ENCODE results near the gene GPR162. TPM values are rescaled to one million over a fixed set of nuclear protein-coding genes. Genes with fewer than 3 reads are reported as not detected.

The GPR162 gene
- total and polyA plus RNA-seq, 10 of the 15 experiments (the other 5 are each of a cell fraction or from before 2014, with no cell fraction given): not detected

DNA sequence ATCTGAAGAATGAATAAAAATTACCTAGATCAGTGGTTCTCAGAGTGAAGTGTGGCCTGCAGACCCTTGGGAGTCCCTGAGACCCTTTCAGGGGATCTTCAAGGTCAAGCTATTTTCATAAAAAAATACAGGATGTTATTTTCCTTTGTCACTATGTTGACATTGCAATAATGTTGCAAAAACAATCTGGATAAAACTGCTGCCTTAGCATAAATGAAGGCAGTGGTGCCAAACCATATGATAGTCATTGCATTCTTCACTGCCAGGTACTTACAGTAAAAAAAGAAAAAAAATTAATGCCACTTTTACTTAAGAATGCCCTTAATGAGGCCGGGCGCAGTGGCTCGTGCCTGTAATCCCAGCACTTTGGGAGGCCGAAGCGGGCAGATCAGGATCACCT lies 34.3 kb upstream of the GPR162 start:
- no peaks in the 10 kb centered on the region for H4K20me1 ChIP-seq (ENCODE audit: control insufficient read depth, insufficient read depth)
- H3K4me1 ChIP-seq (ENCODE audit: control insufficient read depth, insufficient read depth, low read length): peaks cover 8% of the 10 kb centered on the region
- no TSS peak for BruUV-seq (replicated peaks)
- no peak overlapping the region for H3K4me3 ChIP-seq
- FAIRE-seq: no peak
- no peak for ATAC-seq
- RAD21 ChIA-PET (ENCODE audit: unreplicated experiment): interaction anchor here (1.0 kb wide), 1 partner anchor 26 kb away, joined by 4 read pairs; no protein-coding TSS in a partner anchor
- CTCF ChIA-PET: interaction anchor here (0.7 kb wide), 1 partner anchor 25 kb away, joined by 3 read pairs; no protein-coding TSS in a partner anchor
- intact Hi-C loops (cut with micrococcal nuclease; ENCODE audit: unreplicated experiment) (no loop called here), in situ Hi-C loops (cut with MboI) (no loop called here)
- H2AFZ ChIP-seq (ENCODE audit: control insufficient read depth, low read depth, low read length): no peak overlapping the region
- H3K27me3 ChIP-seq (replicated peaks in 1 of 2; ENCODE audit: control insufficient read depth in 2 of 2, insufficient read depth in 2 of 2, low read length in 1 of 2): no peaks in the 10 kb centered on the region
- no peak overlapping the region for H3K4me2 ChIP-seq (ENCODE audit: control insufficient read depth, insufficient read depth)
- H3K9me3 ChIP-seq (replicated peaks; ENCODE audit: control insufficient read depth, insufficient read depth, low read length): no peaks in the 10 kb centered on the region
- no peak for DNase-seq (ENCODE audit: low read depth, low spot score)
- 70% methylated on average over 5 of the region's 5 CpGs for WGBS (ENCODE audit: insufficient coverage, insufficient replicate concordance, low lambda C conversion rate, missing lambda C conversion rate)
- no peak overlapping the region for H3K9ac ChIP-seq (ENCODE audit: control insufficient read depth, insufficient read depth, low read length)
- no peak for TF ChIP-seq SIN3A (IDR thresholded peaks at IDR 0.05; ENCODE audit: low read depth, low read length)
- no peak for TF ChIP-seq ZBTB11 (CRISPR knock-in tag; IDR thresholded peaks at IDR 0.05)
- no peak for TF ChIP-seq HDAC6 (IDR thresholded peaks at IDR 0.05; ENCODE audit: unreplicated experiment)
- no peak for TF ChIP-seq SP1 (IDR thresholded peaks at IDR 0.05; ENCODE audit: low read depth, low read length)
- no peaks in the 10 kb centered on the region for H3K36me3 ChIP-seq (ENCODE audit: control insufficient read depth in 2 of 2, insufficient read depth in 2 of 2, low read length in 1 of 2)
- H3K27ac ChIP-seq (ENCODE audit: control insufficient read depth, insufficient read depth): no peak overlapping the region
- POLR2A ChIA-PET: interaction anchor here (0.5 to 0.7 kb wide), 2 partner anchors 21 to 526 kb away, joined by 3 read pairs; no protein-coding TSS in a partner anchor
- no peaks in the 10 kb centered on the region for H3K79me2 ChIP-seq (ENCODE audit: control insufficient read depth, insufficient read depth, low read length)
- SMC1A ChIA-PET (ENCODE audit: uncharacterized antibody, unreplicated experiment): interaction anchor here (0.9 to 1.1 kb wide), 2 partner anchors 9 to 10 kb away, joined by 3 to 4 read pairs; no protein-coding TSS in a partner anchor

All from GM12878 (cell line).